HG03571 (cell line): Measurements from ENCODE around the gene ROPN1L.
"Not testable (repeated sequence)": the region's sequence is repeated elsewhere in the genome, so short reads cannot be mapped to it uniquely, and the experiment has no call there.

Experiments used
- ATAC-seq: cut with Tn5 transposase; IDR thresholded peaks from one replicate; pipeline ENCODE4 v1.9.1; 2021; ENCODE audit not compliant: unreplicated experiment

The ROPN1L gene

GRCh38 chr5:10497554-10497953 lies 55.9 kb downstream of the ROPN1L start:
- no peak for ATAC-seq

DNA sequence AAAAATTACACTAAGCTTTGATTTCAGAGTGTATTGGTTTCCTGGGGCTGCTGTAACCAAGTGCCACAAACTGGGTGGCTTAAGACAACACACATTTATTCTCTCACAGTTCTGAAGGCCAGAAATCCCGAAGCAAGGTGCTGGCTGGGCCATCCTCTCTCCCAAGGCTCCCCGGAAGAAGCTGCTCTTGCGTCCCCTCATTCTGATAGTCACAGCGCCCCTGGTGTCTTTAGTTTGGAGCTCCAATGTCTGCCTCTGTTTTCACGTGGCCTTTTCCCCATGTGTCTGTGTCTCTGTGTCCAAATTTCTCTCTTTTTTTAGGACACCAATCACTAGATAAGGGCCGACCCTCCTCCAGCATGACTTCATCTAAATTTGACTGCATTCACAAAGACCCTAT lies 56.7 kb downstream of the ROPN1L start:
- no peak for ATAC-seq

GRCh38 chr5:10499066-10499465 lies 57.4 kb downstream of the ROPN1L start:
- ATAC-seq: no peak

DNA sequence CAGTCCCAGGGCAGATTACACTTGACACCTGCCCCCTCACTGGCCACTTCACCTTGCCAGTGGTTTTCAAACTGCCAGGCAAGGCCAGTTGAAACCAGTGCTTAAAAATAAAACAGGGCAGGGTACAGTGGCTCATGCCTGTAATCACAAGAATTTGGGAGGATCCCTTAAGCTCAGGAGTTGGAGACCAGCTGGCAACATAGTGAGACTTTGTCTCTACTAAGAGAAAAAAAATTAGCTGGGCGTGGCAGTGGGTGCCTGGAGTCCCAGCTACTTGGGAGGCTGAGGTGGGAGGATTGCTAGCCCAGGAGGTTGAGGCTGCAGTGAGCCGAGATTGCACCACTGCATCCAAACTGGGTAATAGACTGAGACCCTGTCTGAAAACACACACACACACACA lies 58.1 kb downstream of the ROPN1L start:
- ATAC-seq: no peak

- no peak for ATAC-seq
These were observed 59.0 kb downstream of the ROPN1L start for GRCh38 chr5:10500669-10501068.

- no peak for ATAC-seq
These were observed 59.9 kb downstream of the ROPN1L start for GRCh38 chr5:10501554-10502075.

DNA sequence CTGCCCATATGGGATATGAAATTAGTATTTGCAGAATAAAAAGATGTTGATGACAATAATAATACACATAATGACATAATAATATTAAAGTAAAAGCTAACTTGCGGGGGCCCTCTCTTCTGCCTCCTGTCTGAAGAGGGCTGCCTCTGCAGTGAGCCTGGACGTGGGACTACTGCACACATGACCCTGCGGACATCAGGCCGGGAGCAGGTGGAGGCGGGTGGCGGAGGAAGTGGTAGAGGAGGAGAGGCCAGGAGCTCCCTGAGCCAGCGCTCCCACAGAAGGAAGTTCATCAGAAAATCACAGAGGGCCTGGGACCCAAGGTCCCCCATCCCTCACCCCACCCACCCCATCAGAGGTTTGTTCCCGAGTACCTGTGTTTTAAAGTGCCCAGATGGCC lies 60.5 kb downstream of the ROPN1L start:
- no peak for ATAC-seq

- ATAC-seq: no peak
These were observed 60.9 kb downstream of the ROPN1L start for GRCh38 chr5:10502578-10502977.

- no peak for ATAC-seq
These were observed 61.6 kb downstream of the ROPN1L start for GRCh38 chr5:10503321-10503720.

DNA sequence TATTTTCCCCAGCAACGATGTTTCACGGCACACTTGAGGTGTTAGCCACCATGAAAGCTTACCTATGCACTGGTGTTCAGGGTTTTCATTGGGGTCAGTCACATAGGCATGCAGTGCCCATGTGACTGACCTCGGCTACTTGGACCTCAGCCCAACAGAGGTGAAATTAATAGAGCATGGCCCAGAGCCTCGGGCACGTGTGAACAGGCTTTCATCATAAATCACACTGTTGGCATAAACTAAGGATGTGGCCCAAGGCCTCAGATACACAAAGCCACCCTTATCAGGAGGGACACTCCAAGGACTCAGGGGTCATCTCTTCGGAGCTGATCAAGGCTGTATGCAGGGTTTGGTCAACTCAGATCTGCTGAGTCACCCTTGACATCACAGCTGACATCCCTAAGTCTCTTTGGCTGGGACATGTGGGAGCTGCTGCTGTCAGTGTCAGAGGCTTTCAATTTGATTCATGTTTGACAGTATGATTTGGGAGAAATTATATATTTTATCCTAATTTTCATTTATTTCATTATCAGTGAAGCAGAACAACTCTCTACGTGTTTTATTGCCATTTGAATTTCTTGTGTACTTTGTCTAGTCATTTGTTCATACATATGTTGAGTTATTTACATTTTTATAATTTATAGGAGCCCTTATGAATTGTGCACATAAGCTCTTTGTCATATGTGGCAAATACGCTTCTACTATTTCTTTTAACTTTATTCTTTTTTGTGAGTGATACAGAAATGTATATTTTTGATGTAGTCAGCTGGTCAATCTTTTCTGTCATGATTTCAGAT lies 62.5 kb downstream of the ROPN1L start:
- no peak for ATAC-seq

GRCh38 chr5:10505517-10506095 lies 63.9 kb downstream of the ROPN1L start:
- peak; percentile 68 for ATAC-seq

- no peak for ATAC-seq
These were observed 64.9 kb downstream of the ROPN1L start for GRCh38 chr5:10506535-10506934.

DNA sequence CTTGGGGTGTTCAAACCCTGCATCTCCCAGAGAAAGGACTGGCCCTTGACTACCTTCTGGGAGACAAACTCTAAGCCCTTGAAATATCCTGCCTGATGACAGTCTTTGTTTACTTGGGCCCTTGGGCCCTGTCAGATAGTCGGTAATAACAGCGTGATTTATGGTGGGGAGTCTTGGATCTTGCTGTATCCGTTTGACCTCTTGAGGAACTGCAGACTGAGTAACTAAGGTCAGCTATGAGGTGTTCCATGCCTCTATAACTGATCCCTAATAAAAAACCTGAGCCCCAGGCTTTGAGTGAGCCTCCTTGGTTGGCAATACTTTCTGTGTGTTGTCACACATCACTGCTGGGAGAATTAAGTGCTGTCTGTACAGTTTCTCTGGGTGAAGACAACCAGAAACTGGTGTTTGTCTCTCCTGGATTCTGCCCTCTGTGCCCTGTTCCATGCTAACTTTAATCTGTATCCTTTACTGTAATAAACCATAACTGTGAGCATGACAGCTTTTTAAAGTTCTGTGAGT lies 66.0 kb downstream of the ROPN1L start:
- ATAC-seq: no peak

DNA sequence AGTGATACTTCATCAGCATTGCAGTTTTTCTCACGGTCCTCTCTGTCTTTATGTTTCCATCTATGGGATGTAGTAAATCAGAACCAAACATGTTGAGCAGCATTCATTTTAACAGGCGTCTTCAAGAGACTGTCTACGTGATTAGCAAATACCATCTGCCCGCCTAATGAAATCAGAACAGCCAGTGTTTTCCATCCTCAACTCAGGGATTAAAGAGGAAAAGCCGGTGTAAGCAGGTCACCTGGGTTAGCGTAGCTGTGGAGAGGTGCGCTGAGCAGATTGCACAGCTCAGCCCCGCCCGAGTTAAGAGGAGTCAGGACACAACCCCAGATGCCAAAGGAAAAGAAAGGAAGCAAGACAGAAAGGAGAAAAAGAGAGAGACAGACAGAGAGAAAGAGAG lies 67.9 kb downstream of the ROPN1L start:
- no peak for ATAC-seq

DNA sequence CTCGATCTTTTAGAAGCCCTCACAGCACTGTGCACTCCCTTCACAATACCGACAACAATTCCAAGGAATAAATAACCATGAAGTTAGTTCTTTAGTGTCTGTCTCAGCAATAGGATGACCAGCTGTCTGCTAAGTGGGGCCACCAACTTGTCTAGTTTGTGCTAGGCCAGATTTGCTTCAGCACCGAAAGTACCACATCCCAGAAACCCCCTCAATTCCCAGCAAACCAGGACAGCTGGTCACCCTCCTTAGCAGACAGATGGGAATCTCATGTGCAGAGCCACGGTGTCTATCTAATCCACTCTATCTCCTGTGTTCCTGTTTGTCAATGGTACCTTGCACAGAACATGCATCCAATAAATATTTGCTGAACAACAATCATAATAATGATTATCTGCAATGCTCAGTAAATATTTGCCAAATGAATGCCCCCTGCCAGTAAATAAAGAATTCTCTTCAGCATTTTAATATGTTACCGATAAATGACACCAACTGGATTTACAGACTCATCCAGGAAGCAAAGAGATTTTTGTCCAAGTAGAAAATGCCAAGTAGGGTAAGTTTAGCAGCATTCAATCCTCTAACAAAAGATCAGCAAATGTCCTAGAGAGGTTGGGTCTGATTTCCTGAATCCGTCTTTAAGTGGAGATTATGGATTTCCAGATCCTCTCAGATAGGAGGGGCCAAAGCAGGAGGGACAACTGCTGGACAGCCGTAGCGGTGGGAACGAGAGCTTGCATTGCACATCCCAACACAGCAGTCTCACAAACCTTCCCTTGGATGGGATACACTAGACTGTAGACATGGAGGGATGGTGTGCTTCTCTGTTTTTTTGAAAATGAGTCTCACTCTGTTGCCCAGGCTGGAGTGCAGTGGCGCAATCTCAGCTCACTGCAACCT lies 70.3 kb downstream of the ROPN1L start:
- ATAC-seq: no peak

DNA sequence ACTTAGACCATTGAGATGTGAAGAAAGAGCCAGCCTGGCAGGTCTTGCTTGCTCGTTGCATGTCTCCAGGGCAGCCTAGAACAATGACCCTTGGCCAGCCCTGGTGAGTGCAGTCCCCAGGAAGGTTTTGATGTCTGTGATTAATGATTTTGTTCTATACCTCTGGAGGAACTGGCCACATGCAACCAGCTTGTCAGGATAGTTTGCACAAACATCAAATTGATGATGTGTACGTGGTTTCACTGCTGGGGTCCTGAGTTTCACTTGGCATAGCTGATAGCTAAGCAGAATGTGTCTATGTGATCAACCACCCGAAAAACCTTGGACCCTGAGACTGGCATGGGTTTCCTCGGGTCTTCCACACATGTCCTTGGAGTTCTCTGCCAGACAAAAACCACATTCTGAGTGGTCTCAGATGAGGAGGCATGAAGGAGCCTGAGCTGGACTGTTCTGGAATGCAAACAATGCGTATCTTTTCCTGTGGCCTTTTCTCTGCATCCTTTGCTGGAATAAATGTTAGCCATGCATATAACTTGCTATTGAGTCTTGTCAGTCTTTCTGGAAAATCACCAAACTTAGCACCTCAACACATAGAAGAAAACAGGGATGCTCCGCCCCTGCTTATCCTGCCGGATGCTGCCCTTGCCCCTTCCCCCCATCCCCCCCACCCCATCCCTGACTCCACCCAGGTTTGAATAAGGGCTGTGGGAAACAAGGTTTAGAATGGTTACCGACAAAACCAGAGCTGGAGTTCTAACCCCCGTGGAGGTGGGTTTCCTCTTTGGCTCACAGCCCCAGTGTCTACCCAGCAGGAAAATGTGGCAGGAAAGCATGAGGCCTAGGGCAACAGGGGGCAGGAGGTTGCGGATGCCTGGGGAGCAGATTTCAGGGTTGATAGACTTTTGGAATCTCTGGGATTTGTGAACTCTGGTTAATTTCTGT lies 72.1 kb downstream of the ROPN1L start:
- no peak for ATAC-seq

DNA sequence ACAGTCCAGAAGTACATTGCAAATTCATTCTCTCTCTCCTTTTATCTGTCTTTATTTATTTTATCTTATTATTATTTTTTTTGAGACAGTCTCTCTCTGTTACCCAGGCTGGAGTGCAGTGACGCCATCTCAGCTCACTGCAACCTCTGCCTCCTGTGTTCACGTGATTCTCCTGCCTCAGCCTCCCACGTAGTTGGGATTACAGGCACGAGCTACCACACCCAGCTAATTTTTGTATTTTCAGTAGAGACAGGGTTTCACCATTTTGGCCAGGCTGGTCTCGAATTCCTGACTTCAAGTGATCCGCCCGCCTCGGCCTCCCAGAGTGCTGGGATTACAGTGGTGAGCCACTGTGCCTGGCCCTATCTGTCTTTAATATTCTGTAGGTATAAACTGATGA lies 72.9 kb downstream of the ROPN1L start:
- ATAC-seq: not testable (repeated sequence)
